ENCODE results near the gene SNX25.

DNA sequence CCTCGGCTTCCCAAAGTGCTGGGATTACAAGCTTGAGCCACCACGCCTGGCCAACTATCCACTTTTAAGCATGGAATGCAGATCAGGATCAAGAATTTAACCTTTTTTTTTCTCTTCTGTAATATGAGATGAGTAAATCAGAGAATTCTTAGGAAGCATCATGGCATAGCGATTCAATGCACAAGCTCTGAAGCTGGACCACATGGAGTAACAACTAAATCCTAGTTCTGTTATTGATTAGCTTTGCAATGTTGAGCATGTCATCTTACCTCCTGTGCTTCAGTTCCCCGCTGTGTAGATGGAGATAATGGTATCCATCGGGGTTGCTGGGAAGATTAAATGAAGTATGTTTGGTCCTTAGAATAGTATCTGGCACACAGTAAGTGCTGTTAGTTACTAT is 1.9 kb upstream of the SNX25 start:
- TF ChIP-seq, protein P1, sequence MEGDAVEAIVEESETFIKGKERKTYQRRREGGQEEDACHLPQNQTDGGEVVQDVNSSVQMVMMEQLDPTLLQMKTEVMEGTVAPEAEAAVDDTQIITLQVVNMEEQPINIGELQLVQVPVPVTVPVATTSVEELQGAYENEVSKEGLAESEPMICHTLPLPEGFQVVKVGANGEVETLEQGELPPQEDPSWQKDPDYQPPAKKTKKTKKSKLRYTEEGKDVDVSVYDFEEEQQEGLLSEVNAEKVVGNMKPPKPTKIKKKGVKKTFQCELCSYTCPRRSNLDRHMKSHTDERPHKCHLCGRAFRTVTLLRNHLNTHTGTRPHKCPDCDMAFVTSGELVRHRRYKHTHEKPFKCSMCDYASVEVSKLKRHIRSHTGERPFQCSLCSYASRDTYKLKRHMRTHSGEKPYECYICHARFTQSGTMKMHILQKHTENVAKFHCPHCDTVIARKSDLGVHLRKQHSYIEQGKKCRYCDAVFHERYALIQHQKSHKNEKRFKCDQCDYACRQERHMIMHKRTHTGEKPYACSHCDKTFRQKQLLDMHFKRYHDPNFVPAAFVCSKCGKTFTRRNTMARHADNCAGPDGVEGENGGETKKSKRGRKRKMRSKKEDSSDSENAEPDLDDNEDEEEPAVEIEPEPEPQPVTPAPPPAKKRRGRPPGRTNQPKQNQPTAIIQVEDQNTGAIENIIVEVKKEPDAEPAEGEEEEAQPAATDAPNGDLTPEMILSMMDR (IDR thresholded peaks at IDR 0.05; ENCODE audit: low read depth, low read length, poor library complexity, severe bottlenecking) = no peak
- no peak for TF ChIP-seq EZH2phosphoT487 (IDR thresholded peaks at IDR 0.05; ENCODE audit: borderline replicate concordance, low read length)
